ENCODE data around the gene NPM1.

NPM1 gene

GRCh38 chr5:171428168-171428696 lies 40.6 kb downstream of the NPM1 start:
- no peak for TF ChIP-seq CTCF (IDR thresholded peaks at IDR 0.05; ENCODE audit: extremely low read depth, insufficient read depth, missing control alignments)
- no peak for DNase-seq (ENCODE audit: low spot score)
- in situ Hi-C loops (cut with MboI; ENCODE audit: low pct_unique_long_range_greater_than_20kb, low sequenced_read_pairs, unreplicated experiment): no loop called here

- in situ Hi-C loops (cut with MboI; ENCODE audit: low pct_unique_long_range_greater_than_20kb, low sequenced_read_pairs, unreplicated experiment): no loop called here
- TF ChIP-seq CTCF (IDR thresholded peaks at IDR 0.05; ENCODE audit: extremely low read depth, insufficient read depth, missing control alignments): no peak
- DNase-seq (ENCODE audit: low spot score): no peak
Measured at GRCh38 chr5:171428809-171429542, 41.3 kb downstream of the NPM1 start.

- no peak for DNase-seq (ENCODE audit: low spot score)
- no peak for TF ChIP-seq CTCF (IDR thresholded peaks at IDR 0.05; ENCODE audit: extremely low read depth, insufficient read depth, missing control alignments)
- in situ Hi-C loops (cut with MboI; ENCODE audit: low pct_unique_long_range_greater_than_20kb, low sequenced_read_pairs, unreplicated experiment): no loop called here
Measured at GRCh38 chr5:171429543-171429910, 41.9 kb downstream of the NPM1 start.

DNA sequence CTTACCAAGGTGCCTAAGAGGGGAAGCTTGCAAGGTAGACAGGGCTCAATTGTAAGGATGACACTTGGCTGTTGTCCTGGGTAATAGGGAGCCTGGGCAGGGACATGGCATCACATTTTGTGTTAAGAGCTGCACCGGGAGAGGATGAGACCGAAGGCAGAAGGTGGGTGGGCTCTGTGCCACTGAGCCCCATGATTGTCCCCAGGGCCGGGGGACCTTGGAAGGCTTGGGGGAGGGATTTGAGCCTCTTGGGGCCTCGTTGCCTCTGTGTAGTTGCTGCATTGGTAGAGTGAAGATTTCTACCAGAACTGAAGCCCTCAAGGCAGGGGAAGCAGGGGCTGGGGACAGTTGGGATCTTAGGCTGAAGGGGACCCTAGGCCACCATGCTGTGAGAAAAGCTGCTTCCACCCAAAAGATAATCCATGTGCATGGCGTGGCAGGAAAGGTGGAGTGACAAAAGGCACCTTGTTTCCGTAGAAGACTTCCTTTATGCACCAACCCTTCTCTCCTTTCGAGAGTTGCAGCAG lies 43.7 kb downstream of the NPM1 start:
- in situ Hi-C loops (cut with MboI; ENCODE audit: low pct_unique_long_range_greater_than_20kb, low sequenced_read_pairs, unreplicated experiment): no loop called here
- DNase-seq (ENCODE audit: low spot score): no peak
- TF ChIP-seq CTCF (IDR thresholded peaks at IDR 0.05; ENCODE audit: extremely low read depth, insufficient read depth, missing control alignments): no peak

GRCh38 chr5:171432076-171432475 lies 44.4 kb downstream of the NPM1 start:
- no peak for TF ChIP-seq CTCF (IDR thresholded peaks at IDR 0.05; ENCODE audit: extremely low read depth, insufficient read depth, missing control alignments)
- DNase-seq (ENCODE audit: low spot score): no peak
- in situ Hi-C loops (cut with MboI; ENCODE audit: low pct_unique_long_range_greater_than_20kb, low sequenced_read_pairs, unreplicated experiment): no loop called here

GRCh38 chr5:171432583-171433351 lies 45.1 kb downstream of the NPM1 start:
- no peak for DNase-seq (ENCODE audit: low spot score)
- in situ Hi-C loops (cut with MboI; ENCODE audit: low pct_unique_long_range_greater_than_20kb, low sequenced_read_pairs, unreplicated experiment): no loop called here
- TF ChIP-seq CTCF (IDR thresholded peaks at IDR 0.05; ENCODE audit: extremely low read depth, insufficient read depth, missing control alignments): no peak

Data from GM13977 (cell line).